Measurements from ENCODE around the gene SYNJ2. TPM values are rescaled to one million over a fixed set of nuclear protein-coding genes. Genes with fewer than 3 reads are reported as not detected.

SYNJ2 gene
- total and polyA plus RNA-seq, 3 donors from 2014 or later = 5.8 to 17.7 (median 7.6) TPM

Small RNAs within 50 kb of the gene (small RNA-seq; reads per million reads assigned to genes)
- gene RNU6-786P = 0 reads per million in 2 donors

Other genes starting within 250 kb of the SYNJ2 start
- gene SNX9, start 158.6 kb upstream of the SYNJ2 start, total RNA-seq = 10 to 100 TPM; 26.0 to 30.1 TPM
- 32.6 TPM for gene SNX9, start 158.6 kb upstream of the SYNJ2 start, polyA plus RNA-seq (ENCODE audit: insufficient read depth, low read depth, low replicate concordance)
- gene SERAC1, start 186.4 kb downstream of the SYNJ2 start, total RNA-seq = 10 to 100 TPM in 1 of 2 donors, 1 to 10 TPM in 1; 9.8 to 20.2 TPM
- gene SERAC1, start 186.4 kb downstream of the SYNJ2 start, polyA plus RNA-seq (ENCODE audit: insufficient read depth, low read depth, low replicate concordance) = 15.2 TPM
- 1 to 10 TPM; 5.0 to 5.7 TPM for gene GTF2H5, start 186.5 kb downstream of the SYNJ2 start, total RNA-seq
- gene GTF2H5, start 186.5 kb downstream of the SYNJ2 start, polyA plus RNA-seq (ENCODE audit: insufficient read depth, low read depth, low replicate concordance) = 36.6 TPM